K562 (cell line): ENCODE results near the gene TSPAN1. TPM values are rescaled to one million over a fixed set of nuclear protein-coding genes. Genes with fewer than 3 reads are reported as not detected.

ENCODE experiments used
- ATAC-seq: fragments of 200-7000 bp; cut with Tn5 transposase; 3 replicates; pipeline ENCODE4 v1.9.1; 2020; ENCODE audit warnings: moderate library complexity
- Bru-seq: library from RNA; stranded (reverse); fragments of 400-500 nt; gene quantifications from one replicate; lab custom pipeline; 2021; lab: Mats Ljungman, UMichigan
- BruChase-seq, 2 experiments: library from RNA; stranded (reverse); fragments of 400-500 nt; gene quantifications; one replicate each; lab custom pipeline; 2021; lab: Mats Ljungman, UMichigan
- BruUV-seq: library from RNA; stranded (reverse); fragments of 400-500 nt; replicated peaks from 2 replicates; lab custom pipeline; 2021; lab: Mats Ljungman, UMichigan
- CTCF ChIA-PET: fragments of 300-600 bp; formaldehyde crosslinking; extraction: SDS; loops from one replicate; lab custom pipeline; 2021; ENCODE audit warnings: low intra/inter-chr PET ratio; lab: Yijun Ruan, JAX
- POLR2A ChIA-PET: fragments of 300-600, 350-650 bp; sonication (Branson Sonifier 250); formaldehyde crosslinking; extraction: SDS; loops from one replicate; lab custom pipeline; 2021; ENCODE audit warnings: antibody characterized with exemption, inconsistent platforms; lab: Yijun Ruan, JAX
- DNase-seq, 4 experiments: peaks; one replicate each; pipeline versions ENCODE4 v3.0.0 to v3.0.0-alpha.2; 2011 to 2018; ENCODE audit warnings: low spot score in 3 of 4, mixed read lengths in 3 of 4; ENCODE audit errors: extremely low read depth in 1 of 4
- FAIRE-seq: peaks from 2 replicates; lab custom pipeline; 2011; peaks lifted over from hg19 to GRCh38; lab: Jason Lieb, UNC
- H2AFZ ChIP-seq: 2 replicates; pipeline ENCODE4 v1.6.0; 2011; ENCODE audit warnings: low read depth, low read length, control low read depth, inconsistent platforms
- H3K27ac ChIP-seq: fragments of 200-600 bp; 3 replicates; pipeline ENCODE4 v1.8.0; 2011; ENCODE audit warnings: low read depth, mild to moderate bottlenecking, control low read depth, inconsistent platforms, low read length, moderate library complexity, mixed read lengths; ENCODE audit errors: extremely low read depth
- H3K27me3 ChIP-seq, 2 experiments: fragments of 300-600 bp in 1 of 2; 2 replicates in 1 of 2; 3 replicates in 1 of 2; pipeline versions ENCODE4 v1.6.0 to v1.8.0; 2011; ENCODE audit warnings: inconsistent platforms in 2 of 2, low read length in 2 of 2, mild to moderate bottlenecking in 1 of 2, mixed read lengths in 1 of 2, moderate library complexity in 1 of 2; ENCODE audit not compliant: control insufficient read depth in 2 of 2, insufficient read depth in 2 of 2
- H3K36me3 ChIP-seq: fragments of 300-600 bp; 3 replicates; pipeline ENCODE4 v1.8.0; 2011; ENCODE audit warnings: mild to moderate bottlenecking, low read length, inconsistent platforms; ENCODE audit not compliant: control insufficient read depth, insufficient read depth
- H3K4me1 ChIP-seq, 2 experiments: fragments of 200-600 bp in 1 of 2; replicated peaks in 1 of 2; 2 replicates in 1 of 2; 3 replicates in 1 of 2; pipeline versions ENCODE4 v1.5.1 to v1.8.0; 2011; ENCODE audit warnings: inconsistent platforms in 2 of 2, low read length in 2 of 2, mild to moderate bottlenecking in 1 of 2, mixed read lengths in 1 of 2, moderate library complexity in 1 of 2; ENCODE audit not compliant: control insufficient read depth in 2 of 2, insufficient read depth in 2 of 2
- H3K4me2 ChIP-seq: 2 replicates; pipeline ENCODE4 v1.6.1; 2011; ENCODE audit warnings: low read length, control low read depth, inconsistent platforms, mixed read lengths; ENCODE audit not compliant: insufficient read depth
- H3K4me3 ChIP-seq: fragments of 200-600 bp; sonication (generic), shearing (Covaris generic); 2 replicates; pipeline ENCODE4 v1.5.1; 2016; ENCODE audit warnings: control low read depth, inconsistent platforms
- H3K79me2 ChIP-seq: fragments of 200-600 bp; 3 replicates; pipeline ENCODE4 v1.8.0; 2011; ENCODE audit warnings: low read length, inconsistent platforms; ENCODE audit not compliant: control insufficient read depth, insufficient read depth
- H3K9ac ChIP-seq, 2 experiments: 2 replicates each; pipeline versions ENCODE4 v1.6.0 to v1.6.1; 2011; ENCODE audit warnings: low read depth in 2 of 2, low read length in 2 of 2, control low read depth in 1 of 2, inconsistent platforms in 1 of 2, mild to moderate bottlenecking in 1 of 2, mixed read lengths in 1 of 2; ENCODE audit not compliant: insufficient read depth in 1 of 2
- H3K9me1 ChIP-seq: one replicate; pipeline ENCODE4 v1.6.0; 2011; ENCODE audit warnings: inconsistent platforms, mild to moderate bottlenecking, low read length, moderate library complexity; ENCODE audit not compliant: control insufficient read depth, insufficient read depth
- H3K9me3 ChIP-seq: replicated peaks from 2 replicates; pipeline ENCODE4 v1.5.1; 2011; ENCODE audit warnings: low read depth, low read length, inconsistent platforms; ENCODE audit not compliant: control insufficient read depth, insufficient read depth
- H4K20me1 ChIP-seq: replicated peaks from 2 replicates; pipeline ENCODE4 v1.6.1; 2011; ENCODE audit warnings: low read length, inconsistent platforms, mixed read lengths; ENCODE audit not compliant: control insufficient read depth, insufficient read depth
- CEBPB ChIP-seq: fragments of 450-650 bp; IDR thresholded peaks from 2 replicates; pipeline ENCODE4 v1.6.1; 2016; ENCODE audit warnings: missing genetic modification characterization, missing compliant biosample characterization
- CEBPG ChIP-seq, 3 experiments: fragments of 200-800 bp in 1 of 3; sonication (Bioruptor generic) in 1 of 3; sonication (generic) in 1 of 3; formaldehyde crosslinking in 1 of 3; IDR thresholded peaks in 2 of 3; conservative IDR thresholded peaks in 1 of 3; 2 replicates each; pipeline versions ENCODE4 v1.6.1 to v1.8.0; 2016 to 2022; ENCODE audit warnings: missing compliant biosample characterization in 2 of 3, missing genetic modification characterization in 2 of 3, mild to moderate bottlenecking in 1 of 3, missing genetic modification reagents in 1 of 3
- CREB3 ChIP-seq: fragments of 450-650 bp; conservative IDR thresholded peaks from 2 replicates; pipeline ENCODE4 v1.6.1; 2016; ENCODE audit warnings: missing genetic modification characterization, low read depth, mild to moderate bottlenecking, missing compliant biosample characterization, moderate library complexity
- ESRRA ChIP-seq: fragments of 450-650 bp; IDR thresholded peaks from 2 replicates; pipeline ENCODE4 v1.6.1; 2014; ENCODE audit warnings: low read depth, mild to moderate bottlenecking, moderate library complexity, borderline replicate concordance
- HDGF ChIP-seq: fragments of 450-650 bp; IDR thresholded peaks from 2 replicates; pipeline ENCODE4 v1.6.1; 2016
- KAT8 ChIP-seq: fragments of 450-650 bp; IDR thresholded peaks from 2 replicates; pipeline ENCODE4 v1.6.1; 2016; ENCODE audit warnings: low read depth, mild to moderate bottlenecking
- MTA3 ChIP-seq: fragments of 450-650 bp; formaldehyde crosslinking; IDR thresholded peaks from 2 replicates; pipeline ENCODE4 v1.6.1; 2017; ENCODE audit warnings: mild to moderate bottlenecking, borderline replicate concordance
- ZNF175 ChIP-seq: fragments of 200-800 bp; sonication (Bioruptor generic); IDR thresholded peaks from 2 replicates; pipeline ENCODE4 v1.6.1; 2016; ENCODE audit warnings: low read depth, mild to moderate bottlenecking, missing genetic modification characterization, missing compliant biosample characterization
- ZSCAN32 ChIP-seq: fragments of 450-650 bp; formaldehyde crosslinking; IDR thresholded peaks from 2 replicates; pipeline ENCODE4 v1.4.0; 2020; ENCODE audit warnings: mild to moderate bottlenecking, moderate library complexity
- WGBS: fragments of 100-300 bp; shearing (Covaris generic); methylation state at CpG from one replicate; pipeline ENCODE4 v1.1.6; 2016; ENCODE audit warnings: low coverage, mixed read lengths; ENCODE audit not compliant: insufficient coverage; ENCODE audit errors: missing lambda C conversion rate; 5-methylcytosine and 5-hydroxymethylcytosine counted together
- in situ Hi-C: fragments of 300-500 bp; cut with MboI; formaldehyde crosslinking; loops from 4 replicates; pipeline ENCODE4 v1.15.0; 2018; ENCODE audit warnings: inconsistent platforms, mixed read lengths
- intact Hi-C: fragments of 100-400 bp; cut with micrococcal nuclease; formaldehyde crosslinking; loops from 2 replicates; pipeline ENCODE4 v1.14.2; 2022
- long read RNA-seq, 3 experiments: library from polyadenylated mRNA in 2 of 3; library from RNA in 1 of 3; unstranded in 2 of 3; stranded (forward) in 1 of 3; transcript quantifications; one replicate each; pipeline ENCODE4 v2.0.0, GENCODE V29; 2019 to 2022
- polyA minus RNA-seq, 3 experiments: library from RNA; depleted of rRNA, polyadenylated mRNA; stranded (reverse); fragments of >200 nt; gene quantifications; 2 replicates each; pipeline ENCODE4 v1.2.3, GENCODE V29; 2011
- polyA plus RNA-seq, 8 experiments: library from polyadenylated mRNA; depleted of rRNA in 4 of 8; stranded (reverse) in 5 of 8; unstranded in 3 of 8; fragments of >200 nt; fragmentation: Nextera tagmentation in 2 of 8; fragmentation: Illumina TruSeq in 1 of 8; extraction: Ambion mirVana in 2 of 8; extraction: Trizol in 1 of 8; gene quantifications; 2 replicates each; pipeline versions ENCODE4 v1.2.1 to v1.2.3, GENCODE V29; 2011 to 2014; ENCODE audit warnings: inconsistent platforms in 1 of 8, missing spikeins in 1 of 8
- total RNA-seq, 7 experiments: library from RNA; depleted of rRNA in 6 of 7; stranded (reverse); fragments of >200 nt in 6 of 7; fragmentation: Illumina TruSeq in 2 of 7; extraction: Trizol in 2 of 7; gene quantifications; 2 replicates each; pipeline versions ENCODE4 v1.2.1 to v1.2.3, GENCODE V29; 2011 to 2021; ENCODE audit warnings: low replicate concordance in 1 of 7
- TF ChIP-seq, protein P1 (sequence below): fragments of 450-650 bp; IDR thresholded peaks from 2 replicates; pipeline ENCODE4 v1.6.1; 2016; ENCODE audit warnings: mild to moderate bottlenecking

The TSPAN1 gene, protein sequence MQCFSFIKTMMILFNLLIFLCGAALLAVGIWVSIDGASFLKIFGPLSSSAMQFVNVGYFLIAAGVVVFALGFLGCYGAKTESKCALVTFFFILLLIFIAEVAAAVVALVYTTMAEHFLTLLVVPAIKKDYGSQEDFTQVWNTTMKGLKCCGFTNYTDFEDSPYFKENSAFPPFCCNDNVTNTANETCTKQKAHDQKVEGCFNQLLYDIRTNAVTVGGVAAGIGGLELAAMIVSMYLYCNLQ
- not detected in 2 replicates for total RNA-seq (2011; cell fraction: chromatin; rRNA removed; ENCODE audit: low replicate concordance)
- total RNA-seq (2011; cell fraction: nucleolus; rRNA removed), result 0.53 TPM in 1 of 2 replicates, not detected in the other
- not detected in 2 replicates for total RNA-seq (2011; cell fraction: nucleoplasm; rRNA removed)
- total RNA-seq (2014; rRNA removed), result not detected in 2 replicates
- total RNA-seq (2014; rRNA removed; fragmentation: Illumina TruSeq; extraction: Trizol), result not detected in 2 replicates
- total RNA-seq (2015; rRNA removed; fragmentation: Illumina TruSeq; extraction: Trizol), result not detected in 2 replicates
- total RNA-seq (2021), result 0.38 and 0.58 TPM in 2 replicates
- polyA plus RNA-seq (2011; rRNA removed), result not detected in 2 replicates
- not detected in 2 replicates for polyA plus RNA-seq (2011; cell fraction: cytosol; rRNA removed)
- polyA plus RNA-seq (2011; cell fraction: nucleus; rRNA removed), result 0.20 TPM in 1 of 2 replicates, not detected in the other
- polyA plus RNA-seq (2012), result 0.07 and 0.22 TPM in 2 replicates
- not detected in 2 replicates for polyA plus RNA-seq (2014; fragmentation: Illumina TruSeq; extraction: Trizol)
- polyA plus RNA-seq (2014; fragmentation: Nextera tagmentation; extraction: Ambion mirVana), result not detected
- not detected in 2 replicates for polyA plus RNA-seq (2014; rRNA removed)
- polyA minus RNA-seq (2011; rRNA and poly(A)+ RNA removed), result not detected in 2 replicates
- not detected in 2 replicates for polyA minus RNA-seq (2011; cell fraction: cytosol; rRNA and poly(A)+ RNA removed)
- not detected in 2 replicates for polyA minus RNA-seq (2011; cell fraction: nucleus; rRNA and poly(A)+ RNA removed)
- not detected for Bru-seq, nascent RNA
- BruChase-seq, experiment 1, labeled RNA remaining after a 2-hour chase, result percentile 12 among the genes with signal in this experiment
- percentile 13 among the genes with signal in this experiment for BruChase-seq, experiment 2, labeled RNA remaining after a 6-hour chase
- long read RNA-seq, experiment 1, result 0 reads
- long read RNA-seq, experiment 2, result 0 reads
- long read RNA-seq, experiment 3, result 0 reads

DNA sequence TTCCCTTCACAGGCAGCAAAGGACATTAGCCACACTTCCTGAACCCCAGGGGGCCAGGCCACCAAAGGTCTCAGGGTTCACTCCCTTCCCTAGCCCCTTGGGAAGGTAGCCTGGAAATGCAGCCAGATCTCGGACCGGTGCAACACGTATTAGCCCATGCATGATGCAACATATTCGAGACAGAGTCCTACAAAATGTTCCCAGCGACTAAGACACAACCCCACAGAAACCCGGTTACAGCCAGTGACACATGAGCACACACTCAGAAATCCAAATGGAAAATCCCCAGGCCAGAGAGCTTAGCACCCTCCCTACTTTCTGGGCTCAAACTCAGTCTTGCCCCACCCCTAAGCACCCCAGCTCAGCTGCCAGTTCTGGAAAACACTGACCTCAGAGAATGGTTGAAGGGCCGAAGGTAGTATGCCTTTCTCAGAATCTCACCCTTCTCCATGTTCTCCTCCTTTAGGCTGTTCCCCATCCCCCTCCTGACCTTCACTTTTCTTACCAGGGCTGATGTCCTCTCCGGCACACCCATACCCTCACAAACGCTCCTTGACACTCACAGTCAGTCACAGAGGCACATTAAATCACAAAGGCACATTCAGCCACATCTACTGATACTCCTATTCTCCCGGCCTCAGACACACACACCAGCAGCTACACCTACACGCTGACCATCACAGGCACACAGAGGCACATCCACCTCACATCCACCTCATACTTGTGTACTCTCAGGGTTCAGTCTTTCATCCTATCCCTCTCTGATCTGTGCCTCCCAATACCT lies at the start of gene TSPAN1:
Gene TSPAN1, plus strand, starts transcription at position 640 of the 784 bp plus-strand sequence. CDS start 6,021 bp downstream, outside the sequence.
- Histone ChIP-seq H3K9me1 (no peaks in the 10 kb centered on the region), H3K9me3 (no peaks in the 10 kb centered on the region), H3K4me3 (no peak within 1 kb of the TSS), H4K20me1 (no peaks in the 10 kb centered on the region), H2AFZ (peak within 1 kb of the TSS; percentile 76), H3K27me3 (0 out of 5 replicates have a peak, but pooled peaks cover 0 to 6% of the 10 kb centered on the region in 2 experiments), H3K4me1 (peaks cover 29 to 33% of the 10 kb centered on the region in 2 experiments), H3K36me3 (no peaks in the 10 kb centered on the region), H3K4me2 (peak within 1 kb of the TSS; percentile 2; the same call in 1 of the 2 replicates), H3K79me2 (no peaks in the 10 kb centered on the region), H3K27ac (no peak within 1 kb of the TSS), H3K9ac (peak within 1 kb of the TSS in 1 of 2 experiments; percentile 57; a peak in 1 of 4 replicates)
- ATAC-seq (peak; percentile 16), FAIRE-seq (no peak), DNase-seq (no peak)
- ChIA-PET CTCF (interaction anchor here (3.0 kb wide), 1 partner anchor 137 kb away, joined by 24 read pairs; no protein-coding TSS in a partner anchor), POLR2A (interaction anchor here (0.6 to 1.9 kb wide), 6 partner anchors 9 to 144 kb away, joined by 3 to 7 read pairs (median 4); partner anchors contain the start of gene RAD54L)
- WGBS, result 34% methylated on average over 11 of the region's 11 CpGs
- in situ Hi-C loops (loop anchor here (5.0 to 25.0 kb wide), 2 partner anchors 137 to 537 kb away; no protein-coding TSS in a partner anchor), intact Hi-C loops (loop anchor here (10.0 kb wide), 1 partner anchor 290 kb away; no protein-coding TSS in a partner anchor)
- no TSS peak for BruUV-seq
- TF ChIP-seq ESRRA, result 0 out of 2 replicates have a peak, but pooled peaks have one; percentile 26
- no peak for TF ChIP-seq KAT8
- 0 out of 2 replicates have a peak, but pooled peaks have one; percentile 41 for TF ChIP-seq ZSCAN32
- TF ChIP-seq, protein P1, sequence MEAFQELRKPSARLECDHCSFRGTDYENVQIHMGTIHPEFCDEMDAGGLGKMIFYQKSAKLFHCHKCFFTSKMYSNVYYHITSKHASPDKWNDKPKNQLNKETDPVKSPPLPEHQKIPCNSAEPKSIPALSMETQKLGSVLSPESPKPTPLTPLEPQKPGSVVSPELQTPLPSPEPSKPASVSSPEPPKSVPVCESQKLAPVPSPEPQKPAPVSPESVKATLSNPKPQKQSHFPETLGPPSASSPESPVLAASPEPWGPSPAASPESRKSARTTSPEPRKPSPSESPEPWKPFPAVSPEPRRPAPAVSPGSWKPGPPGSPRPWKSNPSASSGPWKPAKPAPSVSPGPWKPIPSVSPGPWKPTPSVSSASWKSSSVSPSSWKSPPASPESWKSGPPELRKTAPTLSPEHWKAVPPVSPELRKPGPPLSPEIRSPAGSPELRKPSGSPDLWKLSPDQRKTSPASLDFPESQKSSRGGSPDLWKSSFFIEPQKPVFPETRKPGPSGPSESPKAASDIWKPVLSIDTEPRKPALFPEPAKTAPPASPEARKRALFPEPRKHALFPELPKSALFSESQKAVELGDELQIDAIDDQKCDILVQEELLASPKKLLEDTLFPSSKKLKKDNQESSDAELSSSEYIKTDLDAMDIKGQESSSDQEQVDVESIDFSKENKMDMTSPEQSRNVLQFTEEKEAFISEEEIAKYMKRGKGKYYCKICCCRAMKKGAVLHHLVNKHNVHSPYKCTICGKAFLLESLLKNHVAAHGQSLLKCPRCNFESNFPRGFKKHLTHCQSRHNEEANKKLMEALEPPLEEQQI, result no peak
- 0 out of 2 replicates have a peak, but pooled peaks have one; percentile 50 for TF ChIP-seq HDGF
- TF ChIP-seq CEBPB, result peak; percentile 80
- no peak for TF ChIP-seq CREB3 (tag)
- 0 out of 2 replicates have a peak, but pooled peaks have one; percentile 59 for TF ChIP-seq ZNF175
- TF ChIP-seq CEBPG (CRISPR knock-in tag; IDR thresholded peaks at IDR 0.05), result peak; percentile 83
- peak; percentile 91 to 92 for TF ChIP-seq CEBPG (tag; conservative IDR thresholded peaks at IDR 0.05 in 1 of 2, IDR thresholded peaks at IDR 0.05 in 1 of 2)
- no peak for TF ChIP-seq MTA3
